HG03060 (cell line): Measurements from ENCODE around the gene LHX8.
A peak's percentile ranks its signal among the peaks of the same experiment; 100 is the strongest.

ENCODE experiments used
- ATAC-seq: cut with Tn5 transposase; IDR thresholded peaks from one replicate; pipeline ENCODE4 v1.9.1; 2021; ENCODE audit warnings: low read depth, moderate number of reproducible peaks; ENCODE audit not compliant: unreplicated experiment

The LHX8 gene

DNA sequence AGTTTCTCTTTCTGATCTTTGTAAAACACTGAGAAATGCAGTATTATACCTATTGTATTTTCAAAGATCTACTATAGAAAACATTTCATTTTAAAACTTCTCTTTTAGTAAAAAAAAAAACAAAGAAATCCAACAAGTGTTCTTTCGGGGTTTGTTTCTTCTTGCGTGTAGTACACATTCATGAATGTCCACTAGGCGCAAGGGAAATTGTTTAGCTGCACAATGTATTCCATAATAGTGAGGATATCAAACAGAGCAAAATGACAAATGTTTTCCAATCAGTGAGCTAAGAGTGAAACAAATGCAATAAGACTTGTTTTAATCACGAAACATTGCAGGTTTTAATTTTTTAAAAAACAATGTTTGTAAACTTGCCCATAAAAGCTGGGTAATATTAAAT is 68.6 kb downstream of the LHX8 start:
- ATAC-seq = no peak

DNA sequence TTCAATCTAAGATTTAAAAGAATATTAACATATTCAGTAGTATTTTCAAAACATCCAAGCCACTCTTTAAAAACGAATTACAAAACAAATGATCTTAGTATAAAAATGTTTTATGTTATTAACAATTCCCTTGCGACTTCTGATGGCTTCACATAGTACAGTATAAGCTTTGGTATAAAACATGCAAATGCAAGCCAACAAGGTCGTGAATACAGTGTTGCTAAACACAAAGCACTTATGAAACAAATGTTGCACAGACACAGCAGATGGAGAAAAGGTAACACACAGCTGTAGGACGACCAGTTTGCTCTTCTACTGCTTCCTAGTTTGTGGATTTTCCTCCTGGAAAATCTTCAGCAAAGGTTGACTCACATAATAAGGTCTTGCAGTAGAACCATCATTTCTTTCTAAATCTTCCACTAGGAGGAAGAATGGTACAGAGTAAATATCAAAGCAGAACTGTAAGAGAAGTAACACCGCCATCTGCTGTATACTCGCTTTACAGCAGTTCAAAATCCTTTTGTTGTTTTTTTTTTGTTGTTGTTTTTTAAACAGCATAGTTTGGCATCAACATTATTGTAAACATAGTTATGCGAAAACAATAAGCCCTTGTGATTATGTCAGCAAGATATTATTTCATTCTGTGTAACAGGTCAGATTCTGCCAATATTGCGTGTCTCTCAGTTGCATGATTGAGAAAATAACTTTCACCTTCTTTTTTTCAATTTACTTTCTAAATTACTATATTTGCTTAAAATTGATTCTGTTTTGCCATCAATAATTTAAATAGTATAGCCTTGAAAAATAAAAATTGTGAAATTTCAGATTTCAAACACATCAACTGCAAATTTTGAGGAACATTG is 69.5 kb downstream of the LHX8 start:
- ATAC-seq = peak; percentile 79

DNA sequence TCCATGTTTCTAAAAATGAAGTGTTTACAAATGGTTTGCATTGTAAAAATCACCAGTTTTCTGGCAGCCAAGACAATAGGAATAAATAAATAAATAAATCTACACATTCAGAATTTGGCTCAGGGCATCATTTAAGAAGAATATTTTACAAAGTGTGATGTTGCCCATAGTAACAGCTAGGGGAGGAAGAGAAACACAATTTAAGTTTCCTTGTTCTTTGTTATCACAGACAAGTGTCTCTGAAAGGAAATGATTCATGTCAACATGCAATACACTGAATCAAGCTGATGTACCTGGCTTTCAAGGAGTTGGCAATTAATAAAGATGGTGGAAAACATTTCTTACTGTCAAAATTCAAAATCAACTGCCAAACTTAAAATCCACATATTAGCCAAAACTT is 74.7 kb downstream of the LHX8 start:
- ATAC-seq = no peak
